GM21423 (cell line): ENCODE measurements around the gene LTO1.
"Not testable (repeated sequence)": the region's sequence is repeated elsewhere in the genome, so short reads cannot be mapped to it uniquely, and the experiment has no call there.

ENCODE experiments used
- ATAC-seq: cut with Tn5 transposase; IDR thresholded peaks from one replicate; pipeline ENCODE4 v1.9.1; 2021; ENCODE audit warnings: mild to moderate bottlenecking, moderate library complexity; ENCODE audit not compliant: unreplicated experiment

The LTO1 gene

GRCh38 chr11:69702239-69702691 lies 27.1 kb upstream of the LTO1 start:
- no peak for ATAC-seq

- no peak for ATAC-seq
These were observed 25.4 kb upstream of the LTO1 start for GRCh38 chr11:69700278-69701140.

DNA sequence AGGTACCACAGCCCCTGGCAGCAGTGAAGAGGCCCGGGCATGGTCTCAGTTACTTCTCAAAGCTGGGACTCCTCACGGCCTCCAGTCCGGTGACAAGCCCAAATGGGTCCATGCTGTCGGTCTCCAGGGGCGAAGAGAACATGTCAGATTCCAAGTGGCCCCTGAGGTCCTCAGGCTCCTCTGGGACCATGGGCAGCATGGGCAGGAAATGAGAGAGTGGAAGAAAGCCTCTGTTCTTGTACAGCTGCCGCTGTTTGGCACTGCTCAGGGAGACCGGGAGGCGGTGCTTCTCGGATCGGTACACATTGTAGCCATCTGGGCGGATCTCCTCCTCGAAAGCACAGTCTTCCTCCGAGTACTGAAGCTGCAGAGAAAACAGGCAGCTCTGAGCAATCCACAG lies 24.1 kb upstream of the LTO1 start:
- ATAC-seq: no peak

- ATAC-seq: no peak
These were observed 23.2 kb upstream of the LTO1 start for GRCh38 chr11:69698362-69698761.

GRCh38 chr11:69697861-69698260 lies 22.7 kb upstream of the LTO1 start:
- ATAC-seq: no peak

DNA sequence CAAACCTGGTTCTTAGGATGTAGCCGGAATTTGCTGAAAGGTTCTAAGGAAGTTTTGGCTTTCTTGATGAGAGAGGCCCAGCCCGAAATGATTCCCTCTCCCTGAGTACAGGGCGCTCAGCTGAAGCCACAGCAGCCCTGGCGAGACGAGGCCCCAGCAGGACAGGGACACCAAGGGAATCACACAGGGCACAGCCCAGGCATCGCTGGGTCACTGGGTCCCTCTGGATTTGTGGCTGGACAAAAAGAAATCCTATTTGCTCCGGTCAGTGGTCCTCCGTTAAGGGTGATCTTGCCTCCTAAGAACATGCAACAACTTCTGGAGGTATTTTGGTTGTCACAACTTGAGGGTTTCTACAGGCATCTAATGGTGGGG lies 22.3 kb upstream of the LTO1 start:
- ATAC-seq: no peak

DNA sequence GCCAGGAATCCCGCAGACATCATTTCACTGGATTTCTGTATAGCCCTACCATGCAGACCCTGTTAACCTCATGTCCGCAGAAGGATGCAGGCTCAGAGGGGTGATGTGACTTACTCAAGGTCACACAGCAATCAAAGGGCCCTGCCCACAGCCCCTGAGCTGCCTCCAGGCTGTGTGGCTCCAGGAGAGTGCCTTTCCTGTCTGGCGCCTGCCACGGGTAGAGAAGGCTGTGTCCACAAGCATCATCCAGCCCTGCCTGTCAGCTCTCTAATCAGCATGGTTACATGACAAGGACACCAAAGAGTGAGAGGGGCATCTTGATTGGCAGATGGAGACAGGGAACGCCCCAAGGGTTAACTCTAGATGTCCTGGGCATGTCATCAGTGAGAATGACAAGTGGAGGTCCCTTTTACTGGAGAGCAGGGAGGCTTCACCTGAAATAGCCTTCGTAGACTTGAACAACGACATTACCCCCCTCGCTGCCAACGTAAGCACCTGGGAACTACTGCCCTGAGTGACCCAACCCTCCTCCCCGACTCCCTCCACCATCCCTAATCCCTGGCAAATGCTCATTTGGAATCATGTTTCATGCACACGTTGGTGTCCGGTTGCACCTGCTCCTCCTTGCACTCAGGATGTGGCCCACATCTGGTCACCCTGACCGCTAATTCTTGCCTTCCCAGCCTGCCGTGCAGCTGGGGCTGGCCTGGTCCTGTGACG lies 21.8 kb upstream of the LTO1 start:
- ATAC-seq: no peak

- ATAC-seq: not testable (repeated sequence)
These were observed 20.8 kb upstream of the LTO1 start for GRCh38 chr11:69695995-69696394.

DNA sequence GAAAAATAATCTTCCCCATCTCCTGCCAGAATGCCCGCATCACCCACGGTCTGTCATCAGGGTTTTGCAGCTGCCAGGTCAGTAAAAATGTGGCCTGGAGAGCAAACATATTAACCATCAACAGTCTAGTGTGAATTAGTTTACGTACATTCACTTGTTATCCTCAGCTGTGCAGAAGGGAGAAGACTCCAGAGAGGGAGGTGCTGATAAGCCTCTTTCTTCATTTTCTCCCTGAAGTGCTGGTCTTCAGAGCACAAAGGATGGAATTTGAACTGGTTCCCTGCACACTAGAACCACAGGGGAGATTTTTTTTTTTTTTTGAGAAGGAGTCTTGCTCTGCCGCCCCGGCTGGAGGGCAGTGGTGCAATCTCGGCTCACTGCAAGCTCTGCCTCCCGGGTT lies 20.4 kb upstream of the LTO1 start:
- ATAC-seq: no peak

GRCh38 chr11:69694781-69695180 lies 19.6 kb upstream of the LTO1 start:
- ATAC-seq: no peak

DNA sequence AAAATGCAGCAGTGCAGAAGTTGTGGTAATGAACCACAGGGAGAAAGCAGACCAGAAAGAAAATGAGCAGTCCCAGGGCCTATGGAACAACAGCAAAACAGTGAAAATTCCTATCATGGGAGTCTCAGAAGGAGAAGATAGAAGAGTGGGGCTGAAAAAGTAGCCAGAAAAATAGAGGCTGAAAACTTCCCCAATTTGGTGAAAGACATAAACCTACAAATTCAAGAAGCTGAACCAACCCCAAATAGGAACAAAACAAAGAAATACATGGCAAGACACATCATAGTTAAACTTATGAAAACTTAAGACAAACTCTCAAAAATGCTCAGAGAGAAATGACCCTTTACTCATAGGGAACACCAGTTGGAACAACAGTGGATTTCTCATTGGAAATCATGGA lies 17.3 kb upstream of the LTO1 start:
- ATAC-seq: no peak

DNA sequence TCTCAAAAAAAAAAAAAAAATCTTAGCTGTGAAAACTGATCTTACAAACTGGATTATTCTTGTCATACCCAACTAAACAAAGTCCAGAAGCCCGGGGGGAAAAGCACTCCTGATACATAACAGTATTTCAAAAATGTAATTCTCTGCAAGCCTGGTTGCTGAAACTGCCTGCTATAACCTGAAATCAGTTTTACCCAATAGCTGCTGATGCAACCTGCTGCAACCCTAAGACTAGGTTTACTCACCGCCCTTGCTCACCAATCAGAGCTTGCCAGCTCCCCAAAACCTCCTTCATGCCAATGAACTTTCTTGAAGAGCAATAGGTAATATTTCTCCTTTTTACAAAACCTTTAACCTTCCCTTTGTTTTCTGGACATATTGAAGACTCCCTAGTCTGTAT lies 16.3 kb upstream of the LTO1 start:
- ATAC-seq: no peak

DNA sequence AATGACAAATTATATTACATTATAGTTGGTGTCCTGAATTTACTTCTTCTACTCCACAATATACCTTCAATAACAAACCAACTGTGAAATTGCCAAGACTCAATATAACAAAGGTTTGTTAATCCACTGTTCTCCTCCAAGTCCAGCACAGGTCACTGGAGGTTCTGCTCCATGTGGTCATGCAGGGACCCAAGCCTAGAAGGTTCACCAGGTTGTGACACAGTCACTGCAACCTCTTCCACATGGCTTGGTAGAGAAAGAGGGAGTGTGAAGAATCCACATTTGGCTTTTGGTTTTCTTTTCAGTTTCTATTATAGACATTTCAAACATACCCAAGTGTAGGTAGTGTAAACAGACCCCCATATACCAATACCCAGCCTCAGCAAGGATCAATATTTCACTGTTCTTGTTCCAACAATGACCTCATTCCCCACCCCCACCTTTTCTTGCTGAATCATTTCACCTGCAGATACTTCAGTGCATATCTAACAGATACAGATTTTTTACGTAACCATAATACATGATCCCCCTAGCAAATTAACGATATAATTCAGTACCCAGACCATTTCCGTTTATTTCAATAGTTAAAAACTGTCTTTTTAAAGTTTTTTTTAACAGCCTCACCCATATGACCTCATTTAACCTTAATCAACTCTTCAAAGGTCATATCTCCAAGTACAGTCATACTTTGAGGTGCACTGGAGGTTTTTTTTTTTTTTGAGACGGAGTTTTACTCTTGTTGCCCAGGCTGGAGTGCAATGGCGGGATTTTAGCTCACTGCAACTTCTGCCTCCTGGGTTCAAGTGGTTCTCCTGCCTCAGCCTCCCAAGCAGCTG lies 14.5 kb upstream of the LTO1 start:
- no peak for ATAC-seq

DNA sequence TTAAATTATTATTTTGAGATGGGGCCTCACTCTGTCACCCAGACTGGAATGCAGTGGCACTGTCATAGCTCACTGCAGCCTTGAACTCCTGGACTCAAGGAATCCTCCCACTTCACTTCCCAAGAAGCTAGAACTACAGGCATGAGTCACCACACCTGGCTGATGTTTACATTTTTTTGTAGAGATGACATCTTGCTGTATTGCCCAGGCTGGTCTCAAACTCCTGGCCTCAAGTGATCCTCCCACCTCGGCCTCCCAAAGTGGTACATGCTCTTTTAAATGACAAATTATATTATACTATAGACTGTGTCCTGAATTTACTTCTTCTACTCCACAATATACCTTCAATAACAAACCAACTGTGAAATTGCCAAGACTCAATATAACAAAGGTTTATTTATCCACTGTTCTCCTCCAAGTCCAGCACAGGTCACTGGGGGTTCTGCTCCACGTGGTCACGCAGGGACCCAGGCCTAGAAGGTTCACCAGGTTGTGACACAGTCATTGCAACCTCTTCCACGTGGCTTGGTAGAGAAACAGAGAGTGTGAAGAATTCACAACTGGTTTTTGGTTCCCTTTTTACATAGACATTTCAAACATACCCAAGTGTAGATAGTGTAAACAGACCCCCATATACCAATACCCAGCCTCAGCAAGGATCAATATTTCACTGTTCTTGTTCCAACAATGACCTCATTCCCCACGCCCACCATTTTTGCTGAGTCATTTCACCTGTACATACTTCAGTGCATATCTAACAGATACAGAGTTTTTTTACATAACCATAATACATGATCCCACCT lies 13.0 kb upstream of the LTO1 start:
- ATAC-seq: not testable (repeated sequence)

DNA sequence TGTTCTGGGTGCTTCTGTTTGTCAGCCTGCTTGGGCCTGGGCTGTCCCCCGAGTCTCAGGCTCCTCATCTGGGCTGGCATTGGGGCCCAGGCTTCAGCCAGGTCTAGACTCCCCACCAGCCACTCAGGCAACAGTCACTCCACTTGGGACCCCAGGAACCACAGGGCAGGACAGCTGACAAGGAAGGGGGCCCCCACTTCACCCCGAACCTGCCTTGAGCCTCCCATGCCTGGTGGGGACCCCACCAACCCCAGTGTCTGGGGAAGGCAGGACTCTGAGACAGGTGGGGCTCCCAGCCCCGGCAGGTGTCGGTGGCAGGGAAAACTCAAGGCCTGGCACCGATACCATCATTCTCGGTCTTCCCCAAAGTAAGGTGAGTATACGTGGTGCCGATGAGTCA lies 11.7 kb upstream of the LTO1 start:
- ATAC-seq: no peak

DNA sequence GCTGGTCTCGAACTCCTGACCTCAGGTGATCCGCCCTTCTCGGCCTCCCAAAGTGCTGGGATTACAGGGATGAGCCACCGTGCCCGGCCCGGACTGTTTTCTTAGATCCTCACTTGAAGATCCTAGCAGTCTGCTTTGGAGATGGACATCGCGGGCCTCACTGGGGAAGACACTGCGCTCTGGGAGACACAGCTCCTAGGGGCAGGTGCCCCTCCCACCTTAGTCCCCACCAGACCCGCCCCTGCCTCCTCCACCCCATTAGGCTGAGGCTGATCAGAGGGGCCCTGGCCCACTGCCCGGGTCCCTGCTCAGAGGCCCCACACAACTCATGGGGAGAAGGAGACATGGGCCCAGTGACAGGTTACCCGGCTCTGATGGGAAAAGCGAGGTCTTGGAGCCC lies 11.3 kb upstream of the LTO1 start:
- ATAC-seq: no peak

DNA sequence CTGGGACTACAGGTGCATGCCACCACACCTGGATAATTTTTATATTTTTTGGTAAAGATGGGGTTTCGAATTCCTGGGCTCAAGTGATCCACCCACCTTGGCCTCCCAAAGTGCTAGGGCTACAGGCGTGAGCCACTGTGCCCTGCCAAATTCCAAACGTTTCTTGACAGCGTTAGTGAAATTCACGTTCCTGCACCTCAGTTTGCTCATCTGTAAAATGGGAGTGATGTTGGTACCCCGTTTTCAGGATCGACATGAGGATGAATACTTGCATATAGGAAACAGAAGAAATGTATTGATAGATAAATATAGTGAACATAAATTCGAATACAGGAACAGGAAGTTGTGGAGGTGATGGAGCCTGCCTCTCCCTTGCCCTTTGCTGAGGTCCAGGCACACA lies 10.2 kb upstream of the LTO1 start:
- ATAC-seq: no peak

DNA sequence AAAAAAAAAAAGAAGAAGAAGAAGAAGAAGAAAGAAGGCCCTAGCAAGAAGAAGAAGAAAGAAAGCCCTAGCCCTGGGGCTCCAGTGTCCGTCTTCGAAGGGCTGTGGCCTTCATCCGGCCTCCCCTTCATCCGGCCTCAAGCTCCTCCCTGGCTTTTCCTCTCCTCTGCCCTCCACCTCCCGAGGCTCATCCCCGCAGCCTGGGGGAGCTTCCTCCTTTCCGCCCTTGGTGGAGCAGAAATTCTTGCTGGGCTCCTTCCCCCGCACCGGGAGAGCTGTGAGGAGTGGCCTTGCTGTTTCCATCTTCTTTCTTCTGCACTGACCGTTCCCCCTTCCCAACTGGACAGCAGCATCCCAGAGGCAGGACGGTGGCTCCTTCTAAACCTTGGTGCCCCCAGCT lies 9.5 kb upstream of the LTO1 start:
- ATAC-seq: no peak

DNA sequence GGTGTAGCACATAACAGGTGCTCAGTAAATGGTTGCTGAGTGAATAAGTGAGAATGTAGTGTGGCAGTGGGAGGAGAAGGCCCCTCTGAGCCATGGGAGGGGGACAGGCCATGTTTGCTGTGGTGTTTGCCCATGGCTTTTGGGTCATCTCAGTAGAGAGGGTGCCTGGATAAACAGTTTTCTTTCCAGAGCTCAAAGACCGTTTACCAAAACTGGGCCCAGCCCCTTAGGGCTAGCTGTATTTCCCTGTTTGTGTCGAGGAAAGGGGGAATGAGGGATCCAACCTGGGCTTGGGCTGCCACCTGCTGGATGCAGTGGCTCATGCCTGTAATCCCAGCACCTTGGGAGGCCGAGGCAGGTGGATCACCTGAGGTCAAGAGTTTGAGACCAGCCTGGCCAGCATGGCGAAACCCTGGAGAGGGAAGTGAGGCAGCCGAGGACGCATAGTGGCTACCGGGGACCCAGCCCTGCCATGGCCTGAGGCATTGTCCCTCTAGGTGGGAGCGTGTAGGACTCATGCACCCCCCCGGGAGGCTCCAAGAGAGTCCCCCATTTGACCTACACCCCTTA lies 8.7 kb upstream of the LTO1 start:
- no peak for ATAC-seq

DNA sequence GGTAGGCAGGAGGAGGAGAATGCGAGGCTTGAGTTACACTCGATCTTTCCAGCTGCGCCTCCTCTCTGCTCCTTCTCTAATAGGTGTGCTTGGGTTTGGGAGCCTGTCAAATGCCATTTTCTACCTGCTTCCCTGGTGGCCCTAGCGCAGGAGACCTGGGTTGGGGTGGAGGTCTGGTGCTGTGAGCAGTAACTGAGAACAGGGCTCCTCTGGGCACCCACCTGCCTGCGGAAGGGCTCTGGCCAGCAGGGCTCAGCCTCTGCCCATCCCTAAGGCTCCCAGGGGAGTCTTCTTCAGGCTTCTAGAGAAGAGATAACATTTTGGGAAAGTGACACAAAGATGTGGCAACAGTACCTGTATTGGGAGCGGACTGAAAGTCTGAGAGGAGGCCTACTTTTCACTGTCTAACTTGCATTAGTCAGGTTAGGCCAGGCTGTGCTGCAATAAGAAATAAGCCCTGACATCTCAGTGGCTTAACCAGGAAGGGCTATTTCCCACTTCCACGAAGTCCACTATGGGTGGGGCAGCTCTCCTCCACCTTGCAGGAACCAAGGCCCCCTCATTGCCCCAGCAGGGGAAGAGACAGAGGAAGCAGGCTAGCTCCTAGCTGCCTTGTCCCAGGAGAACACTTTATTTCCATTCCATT lies 7.7 kb upstream of the LTO1 start:
- no peak for ATAC-seq
